Dedifferentiated amniotic fluid mesenchymal stem cell (primary cell): ENCODE measurements around the gene THBS3.
A peak's percentile ranks its signal among the peaks of the same experiment; 100 is the strongest.
"Not testable (repeated sequence)": the region's sequence is repeated elsewhere in the genome, so short reads cannot be mapped to it uniquely, and the experiment has no call there.

Source experiments
- DNase-seq: peaks from one replicate; pipeline ENCODE4 v3.0.0-alpha.2; 2016; ENCODE audit errors: extremely low spot score

The THBS3 gene

GRCh38 chr1:155208541-155209311 lies 1.0 kb upstream of the THBS3 start, which contains the start of gene MTX1:
MTX1 (plus strand) TSS chr1:155208695; CDS start chr1:155208805, 110 bp downstream.
- DNase-seq, result peak; percentile 82

- peak; percentile 78 for DNase-seq
Observed at GRCh38 chr1:155206891-155207805, 549 bp downstream of the THBS3 start.

GRCh38 chr1:155205969-155206593 lies 1.6 kb downstream of the THBS3 start:
- DNase-seq, result no peak

- DNase-seq, result peak; percentile 5
Observed at GRCh38 chr1:155205035-155205434, 2.7 kb downstream of the THBS3 start.

GRCh38 chr1:155202731-155203515 lies 4.8 kb downstream of the THBS3 start:
- DNase-seq, result no peak

- no peak for DNase-seq
Observed at GRCh38 chr1:155202198-155202597, 5.5 kb downstream of the THBS3 start.

- no peak for DNase-seq
Observed at GRCh38 chr1:155200920-155201319, 6.8 kb downstream of the THBS3 start.

- no peak for DNase-seq
Observed at GRCh38 chr1:155199792-155200191, 7.9 kb downstream of the THBS3 start.

- DNase-seq, result no peak
Observed at GRCh38 chr1:155198547-155198906, 9.2 kb downstream of the THBS3 start.

GRCh38 chr1:155197901-155198546 lies 9.7 kb downstream of the THBS3 start:
- no peak for DNase-seq

- DNase-seq, result no peak
Observed at GRCh38 chr1:155196893-155197638, 10.6 kb downstream of the THBS3 start.

GRCh38 chr1:155196103-155196892 lies 11.4 kb downstream of the THBS3 start:
- no peak for DNase-seq

GRCh38 chr1:155195201-155196102 lies 12.2 kb downstream of the THBS3 start:
- no peak for DNase-seq

GRCh38 chr1:155193991-155194240 lies 13.8 kb downstream of the THBS3 start:
- not testable (repeated sequence) for DNase-seq

- peak; percentile 81 for DNase-seq
Observed at GRCh38 chr1:155193275-155193990, 14.3 kb downstream of the THBS3 start.

GRCh38 chr1:155192346-155193274 lies 15.1 kb downstream of the THBS3 start:
- DNase-seq, result no peak

GRCh38 chr1:155191904-155192303 lies 15.8 kb downstream of the THBS3 start:
- no peak for DNase-seq
